Stimulated activated CD8-positive, alpha-beta memory T cell treated with anti-CD3 and anti-CD28 coated beads, Interleukin-4, amount 100 ng/mL, for 1 hour (primary cell): ENCODE results near the gene IFNA17.
"Not testable (repeated sequence)": the region's sequence is repeated elsewhere in the genome, so short reads cannot be mapped to it uniquely, and the experiment has no call there.

ENCODE experiments used
- DNase-seq, 2 donors: peaks; one replicate each; pipeline ENCODE4 v3.0.0-alpha.2; 2020; ENCODE audit warnings: low read depth in 2 of 2, low spot score in 1 of 2

The IFNA17 gene

DNA sequence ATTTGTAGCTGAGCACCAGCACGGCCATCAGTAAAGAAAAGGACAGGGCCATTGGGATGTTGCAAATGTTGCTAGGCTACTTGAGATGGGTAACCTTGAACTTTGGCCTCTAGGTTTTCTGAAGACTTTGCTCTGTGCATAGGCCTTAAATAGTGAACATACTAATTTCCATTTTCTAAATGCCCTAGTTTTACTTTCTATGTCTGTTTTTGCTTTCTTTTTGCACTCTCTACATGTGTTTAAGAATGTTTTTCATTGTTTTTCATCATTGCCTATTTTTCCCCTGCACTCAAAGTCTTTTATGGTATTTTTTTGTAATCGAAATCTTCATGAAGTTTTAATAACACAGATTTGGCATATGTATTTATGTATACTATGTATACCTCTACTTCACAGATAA is at the start of gene IFNA17:
Gene IFNA17, minus strand, starts transcription at position 101 of the 400 bp plus-strand sequence. Its CDS starts 49 bp downstream, at position 52.
- no peak for DNase-seq

DNA sequence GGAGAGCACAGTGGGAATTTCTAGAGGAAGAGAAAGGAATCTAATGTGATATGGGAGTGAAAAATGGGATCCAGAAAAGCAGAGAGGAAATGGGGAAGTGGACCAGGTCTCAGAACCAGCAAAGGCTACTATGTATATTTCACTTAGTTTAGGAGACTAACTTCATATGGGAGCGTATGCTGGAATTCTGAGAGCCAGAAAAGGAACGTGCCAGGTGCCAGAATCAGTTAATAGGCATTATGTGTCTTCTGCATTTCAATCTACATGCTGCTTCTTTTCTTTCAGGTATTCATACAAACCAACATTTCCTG is 40.3 kb upstream of the IFNA17 start:
- DNase-seq = no peak

DNA sequence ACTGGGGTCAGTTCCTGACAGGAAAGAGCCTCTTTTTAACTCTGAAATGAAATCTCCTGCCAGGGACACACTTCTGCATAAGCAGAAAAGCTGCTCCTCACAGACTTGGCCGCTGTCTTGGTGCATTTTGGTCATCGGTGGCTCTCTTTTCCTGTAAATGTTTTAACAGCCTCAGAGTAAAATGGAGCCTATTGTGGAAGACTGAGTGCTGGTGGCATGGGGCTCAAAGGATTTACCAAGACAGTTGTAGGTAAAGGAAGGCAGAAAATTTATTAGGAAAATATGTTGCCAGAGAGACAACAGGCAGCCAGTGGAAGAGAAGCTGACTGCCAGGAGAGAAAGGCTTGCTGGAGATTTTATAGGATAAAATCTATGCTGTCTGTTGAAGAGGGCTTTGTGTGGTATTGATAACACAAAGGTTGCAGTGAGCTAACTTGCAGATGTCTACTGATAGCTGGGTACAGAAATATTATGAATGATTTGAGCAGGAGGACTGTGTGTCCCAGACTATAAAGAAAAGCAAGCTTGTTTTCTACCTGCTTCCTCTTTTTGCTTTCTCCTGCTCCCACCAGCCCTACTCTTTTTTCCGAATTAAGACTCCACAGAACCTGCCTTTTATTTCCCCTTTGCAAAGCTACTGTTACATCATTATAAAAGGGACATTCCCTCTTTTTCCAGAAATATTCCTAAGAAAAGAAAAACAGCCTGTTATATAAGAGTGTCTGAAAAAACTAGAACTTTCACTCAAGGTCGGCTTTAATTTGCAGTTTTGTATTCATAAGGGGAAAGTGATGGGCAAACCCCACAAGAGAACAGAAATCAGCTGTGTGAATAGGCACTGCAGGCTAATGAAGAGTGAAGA is 39.7 kb upstream of the IFNA17 start:
- DNase-seq = no peak

DNA sequence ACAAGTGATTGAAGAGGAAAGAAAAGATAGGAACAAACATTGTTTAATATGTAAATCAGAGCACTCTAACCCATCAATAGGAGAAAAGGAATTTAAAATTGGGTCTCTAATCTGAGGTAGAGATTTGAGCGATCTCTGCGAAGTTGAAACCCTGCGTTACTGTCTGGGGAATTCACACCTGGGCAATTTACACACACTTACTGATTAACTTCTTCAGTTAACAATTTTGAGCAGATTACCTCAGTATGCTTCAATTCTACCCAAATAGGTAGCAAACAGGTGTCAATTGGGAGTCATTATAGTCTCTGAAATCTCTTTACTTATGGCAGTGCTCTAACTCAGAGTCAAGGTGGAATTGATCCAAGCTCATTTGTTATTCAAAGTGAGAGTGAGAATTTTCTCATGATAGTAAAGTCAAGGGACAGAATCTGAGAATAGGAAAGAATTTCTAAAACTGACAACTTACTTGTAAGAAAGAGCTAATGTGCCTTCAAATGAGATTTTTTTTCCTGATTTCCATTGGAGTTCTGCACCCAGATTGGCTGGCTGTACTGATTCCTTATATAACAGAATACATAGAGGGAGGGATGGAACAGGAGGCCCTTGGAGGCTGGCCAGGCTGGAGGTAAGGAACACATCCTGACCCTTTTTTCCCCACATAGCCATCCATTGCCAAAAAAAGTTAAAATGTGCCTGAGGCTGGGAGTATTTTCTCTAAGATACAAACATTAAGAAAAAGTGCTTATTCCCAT is 38.9 kb upstream of the IFNA17 start:
- DNase-seq = no peak

GRCh38 chr9:21265421-21266189 is 37.6 kb upstream of the IFNA17 start:
- DNase-seq = no peak

DNA sequence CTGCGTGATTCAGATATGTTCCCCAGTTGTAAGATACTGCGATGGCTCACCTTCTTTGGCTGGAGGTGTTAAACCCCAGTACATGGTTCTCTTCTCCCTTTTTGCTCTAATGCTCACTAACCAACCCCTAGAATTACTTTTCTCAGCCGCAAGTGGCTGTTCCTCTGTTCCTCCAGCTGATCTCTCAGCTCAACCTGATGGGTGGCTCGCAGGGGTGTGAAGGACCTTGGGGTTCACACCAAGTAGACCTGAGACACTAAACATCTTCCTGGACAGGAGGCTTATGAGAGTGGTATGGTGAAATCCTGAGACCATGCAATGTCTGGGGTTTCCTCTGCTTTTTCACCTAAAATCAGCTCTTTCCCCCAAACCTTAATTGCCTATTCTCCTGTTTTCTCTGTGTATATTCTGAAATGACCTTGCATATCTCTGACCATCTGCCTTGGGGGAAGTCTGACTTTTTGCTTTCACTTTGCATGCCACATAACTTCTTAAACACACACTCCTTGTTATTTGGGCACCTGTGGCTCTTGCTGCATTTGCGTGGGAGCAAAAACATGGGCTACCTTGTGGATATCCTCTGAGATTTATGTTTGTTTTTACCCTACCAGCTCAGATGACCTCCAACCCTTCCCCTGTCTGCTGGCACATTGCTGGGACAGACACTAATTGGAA is 27.7 kb upstream of the IFNA17 start:
- DNase-seq = no peak

DNA sequence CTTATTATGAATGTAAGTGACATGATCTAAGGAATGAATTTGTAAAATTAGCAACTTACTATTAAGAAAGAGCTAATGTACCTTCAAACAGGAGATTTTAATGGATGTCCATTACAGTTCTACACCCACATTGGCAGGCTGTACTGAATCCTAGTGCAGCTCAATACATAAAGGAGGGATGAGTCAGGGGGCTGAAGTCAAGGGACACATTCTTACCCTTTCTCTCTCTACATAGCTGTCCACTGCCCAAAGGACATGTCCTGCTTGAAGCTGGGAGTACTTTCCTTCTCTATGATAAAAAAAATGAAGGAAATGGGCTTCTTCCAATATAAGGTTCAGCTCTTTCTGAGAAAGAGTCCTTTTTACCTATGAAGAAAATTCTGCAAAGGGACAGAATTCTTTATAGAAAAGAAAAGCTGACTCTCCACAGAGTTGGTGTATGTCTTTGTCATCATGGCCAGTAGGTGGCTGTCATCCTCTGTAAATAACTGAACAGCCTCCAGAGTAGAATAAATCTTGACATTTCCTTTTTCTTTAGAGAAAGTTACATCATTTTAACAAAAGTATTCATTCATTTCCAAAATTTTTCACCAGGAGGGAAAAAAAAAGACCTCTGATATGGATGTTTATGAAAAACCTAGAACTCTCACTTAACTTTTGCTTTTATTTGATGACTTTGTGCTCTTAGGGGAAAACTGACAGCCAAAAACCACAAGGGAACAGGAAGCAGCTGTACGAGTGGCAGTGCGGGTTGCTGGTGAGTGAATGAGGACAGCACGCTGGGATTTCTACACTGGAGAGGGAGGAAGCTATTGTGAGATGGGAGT is 24.9 kb upstream of the IFNA17 start:
- DNase-seq = no peak

- no peak for DNase-seq
Observed at GRCh38 chr9:21251638-21252037, 23.6 kb upstream of the IFNA17 start.

DNA sequence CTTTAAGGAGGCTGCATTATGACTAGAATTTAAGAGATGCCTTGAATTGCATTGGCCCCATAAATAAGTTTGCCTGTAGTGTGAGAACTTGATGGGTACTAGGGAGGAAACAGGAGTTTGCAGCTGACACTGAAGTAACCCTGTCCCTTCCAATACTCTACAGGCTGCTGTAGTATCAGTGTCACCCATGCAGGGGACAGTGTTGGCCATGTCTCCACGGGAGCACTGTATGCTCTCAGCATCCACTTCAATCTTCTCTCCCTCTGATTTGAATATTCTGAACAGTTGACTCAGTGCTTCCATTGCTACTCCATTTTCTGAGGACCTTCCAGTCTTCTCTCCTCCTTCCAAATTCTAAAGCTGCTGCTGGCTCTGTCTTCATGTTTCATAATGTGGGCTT is 23.2 kb upstream of the IFNA17 start:
- no peak for DNase-seq

- no peak for DNase-seq
Observed at GRCh38 chr9:21244836-21245235, 16.8 kb upstream of the IFNA17 start.

DNA sequence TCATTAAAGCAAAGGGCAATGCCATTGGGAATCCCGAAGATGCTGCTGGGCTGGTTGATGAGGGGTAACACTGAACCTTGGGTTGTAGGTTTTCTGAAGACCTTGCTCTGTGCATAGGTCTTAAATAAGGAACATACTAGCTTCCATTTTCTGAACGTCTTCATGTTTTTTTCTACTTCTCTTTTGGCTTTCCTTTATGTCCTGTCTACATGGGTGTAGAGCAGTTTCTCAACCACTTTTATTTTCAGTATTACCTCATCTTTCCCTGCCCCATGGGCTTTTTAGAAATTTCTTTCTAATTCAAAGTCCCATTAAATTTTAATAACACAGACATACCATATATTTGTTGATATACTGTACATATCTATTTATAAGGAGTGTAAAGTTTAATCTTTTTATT is 11.9 kb upstream of the IFNA17 start, which contains the start of gene IFNA14:
Gene IFNA14, minus strand, starts transcription at position 95 of the 400 bp plus-strand sequence. Its CDS starts 70 bp downstream, at position 25.
- no peak for DNase-seq

DNA sequence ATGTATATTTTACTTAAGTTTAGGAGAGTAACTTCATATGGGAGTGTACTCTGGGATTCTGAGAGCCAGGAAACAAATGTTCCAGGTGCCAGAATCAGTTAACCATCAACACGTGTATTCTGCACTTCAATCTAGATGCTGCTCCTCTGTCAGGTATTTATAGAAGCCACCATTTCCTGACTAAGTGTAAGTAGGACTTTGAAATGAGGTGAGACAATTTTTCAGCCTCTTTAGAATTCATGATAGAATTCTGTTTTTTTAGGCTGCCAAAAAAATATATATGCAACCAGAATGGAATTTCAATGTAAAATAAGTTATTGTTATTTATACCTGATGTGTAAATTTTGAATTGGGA is 8.3 kb upstream of the IFNA17 start:
- not testable (repeated sequence) for DNase-seq

DNA sequence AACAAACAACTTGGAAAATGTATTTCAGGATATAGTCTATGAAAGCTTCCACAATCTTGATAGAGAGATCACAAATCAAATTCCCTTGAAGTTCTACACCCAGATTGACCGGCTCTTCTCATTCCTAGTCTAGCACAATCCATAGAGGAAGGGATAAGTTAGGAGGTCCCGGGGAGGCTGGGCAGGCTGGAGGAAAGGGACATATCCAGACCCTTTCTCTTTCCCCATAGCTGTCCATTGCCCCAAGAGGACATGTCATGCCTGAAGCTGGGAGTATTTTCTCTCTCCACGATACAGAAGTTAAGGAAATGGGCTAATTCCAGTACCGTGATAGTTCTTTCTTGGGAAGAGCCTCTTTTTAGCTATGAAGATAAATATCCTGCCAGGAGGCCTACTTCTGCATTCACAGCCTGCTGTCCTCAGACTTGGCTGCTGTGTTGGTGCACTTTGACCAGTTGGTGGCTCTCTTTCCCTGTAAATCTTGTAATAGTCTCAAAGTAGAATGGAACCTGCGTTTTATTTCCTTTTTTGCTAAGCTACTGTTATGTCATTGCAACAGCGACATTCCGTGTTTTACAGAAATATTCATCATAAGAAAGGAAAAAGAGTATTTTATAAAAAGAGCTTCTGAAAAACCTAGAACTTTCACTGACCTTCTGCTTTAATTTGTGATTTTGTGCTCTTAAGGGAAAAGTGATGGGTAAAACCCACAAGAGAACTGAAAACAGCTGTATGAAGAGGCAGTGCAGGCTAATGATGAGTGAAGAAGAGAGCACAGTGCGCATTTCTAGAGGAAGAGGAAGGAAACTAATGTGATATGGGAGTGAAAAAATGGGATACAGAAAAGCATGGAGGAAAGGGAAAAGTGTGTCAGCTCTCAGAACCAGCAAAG is 7.7 kb upstream of the IFNA17 start:
- not testable (repeated sequence) for DNase-seq

DNA sequence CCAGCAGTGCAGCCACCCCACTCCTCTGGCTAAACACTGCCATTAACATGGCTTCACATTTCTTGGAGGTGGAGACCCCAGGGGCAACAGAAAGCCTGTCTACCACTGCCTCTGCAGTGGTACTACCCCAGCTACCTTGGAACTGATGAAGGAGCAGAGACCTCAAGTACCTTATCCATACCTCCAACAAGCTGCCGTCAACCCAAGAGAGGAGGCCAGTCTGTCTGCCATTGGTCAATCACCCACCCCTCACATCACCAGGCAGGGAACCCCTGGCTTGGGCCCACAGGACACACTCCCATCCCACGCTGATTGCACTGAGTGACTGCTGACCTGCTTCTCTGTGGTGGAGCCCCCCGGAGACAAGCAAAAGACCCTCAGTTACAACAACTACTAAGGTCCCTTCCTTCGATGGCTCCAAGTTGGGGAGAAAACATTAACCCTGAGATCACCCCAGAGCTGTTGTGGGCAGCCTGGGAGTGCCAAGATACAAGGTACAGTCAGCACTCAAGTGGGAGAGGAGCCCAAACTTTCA is 6.2 kb upstream of the IFNA17 start:
- DNase-seq = no peak

DNA sequence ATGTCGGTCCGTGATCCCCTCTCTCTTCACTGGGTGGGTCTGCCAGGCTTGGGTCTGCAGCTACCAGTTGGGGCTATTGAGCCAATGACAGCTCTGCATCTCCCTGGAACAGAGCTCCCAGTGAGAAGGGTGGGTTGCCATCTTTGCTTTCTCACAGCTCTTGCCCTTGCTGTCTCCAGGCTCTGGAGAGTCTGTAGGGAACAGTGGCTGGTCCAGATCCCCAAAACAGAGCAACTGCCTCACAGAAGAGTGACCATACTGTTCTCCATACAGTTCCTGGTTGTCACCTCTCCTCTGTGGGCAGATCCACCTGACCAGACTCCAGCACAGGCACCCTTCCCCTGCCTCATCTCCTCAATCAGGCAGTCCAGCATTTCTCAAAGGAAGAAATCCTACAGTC is 5.2 kb upstream of the IFNA17 start:
- DNase-seq = no peak

DNA sequence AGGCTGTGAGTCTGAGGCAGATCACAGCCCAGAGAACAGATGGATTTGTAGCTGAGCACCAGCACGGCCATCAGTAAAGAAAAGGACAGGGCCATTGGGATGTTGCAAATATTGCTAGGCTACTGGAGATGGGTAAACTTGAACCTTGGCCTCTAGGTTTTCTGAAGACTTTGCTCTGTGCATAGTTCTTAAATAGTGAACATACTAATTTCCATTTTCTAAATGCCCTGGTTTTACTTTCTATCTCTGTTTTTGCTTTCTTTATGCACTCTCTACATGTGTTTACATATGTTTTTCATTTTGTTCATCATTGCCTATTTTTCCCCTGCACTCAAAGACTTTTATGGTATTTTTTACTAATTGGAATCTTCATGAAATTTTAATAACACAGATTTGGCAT is 10.8 kb downstream of the IFNA17 start, which contains the start of gene IFNA16:
Gene IFNA16, minus strand, starts transcription at position 101 of the 400 bp plus-strand sequence. Its CDS starts 6 bp downstream, at position 95.
- not testable (repeated sequence) for DNase-seq

GRCh38 chr9:21213411-21214326 is 14.4 kb downstream of the IFNA17 start:
- not testable (repeated sequence) for DNase-seq

GRCh38 chr9:21212160-21212559 is 15.9 kb downstream of the IFNA17 start:
- not testable (repeated sequence) for DNase-seq
